Heart left ventricle (tissue), 16 donors: Measurements from ENCODE around the gene IER5. TPM values are rescaled to one million over a fixed set of nuclear protein-coding genes. Genes with fewer than 3 reads are reported as not detected.

Experiments
- ATAC-seq, 4 donors: fragments of 200-7000 bp; cut with Tn5 transposase; one replicate each; pipeline ENCODE4 v1.9.1; 2020 to 2022; ENCODE audit warnings: moderate library complexity in 4 of 4, mild to moderate bottlenecking in 3 of 4, moderate number of reproducible peaks in 1 of 4
- DNase-seq, 5 donors: peaks; one replicate each; pipeline ENCODE4 v3.0.0-alpha.2; 2020
- H3K27ac ChIP-seq, 12 donors: fragments of 200-600 bp; sonication (generic) in 4 of 12; one replicate each; pipeline versions ENCODE4 v1.5.0 to v1.8.0; 2016 to 2022; ENCODE audit warnings: mild to moderate bottlenecking in 2 of 12
- H3K27me3 ChIP-seq, 9 donors: fragments of 200-600 bp; sonication (generic) in 2 of 9; one replicate each; pipeline versions ENCODE4 v1.5.1 to v1.8.0; 2016 to 2022; ENCODE audit warnings: mild to moderate bottlenecking in 3 of 9
- H3K36me3 ChIP-seq, 9 donors: fragments of 200-600 bp; sonication (generic) in 2 of 9; one replicate each; pipeline versions ENCODE4 v1.5.0 to v1.8.0; 2018 to 2022; ENCODE audit warnings: mild to moderate bottlenecking in 2 of 9
- H3K4me1 ChIP-seq, 12 donors: fragments of 200-600 bp; sonication (generic) in 4 of 12; one replicate each; pipeline versions ENCODE4 v1.5.0 to v1.8.0; 2016 to 2022; ENCODE audit warnings: mild to moderate bottlenecking in 3 of 12
- H3K4me3 ChIP-seq, 12 donors: fragments of 200-600 bp; sonication (generic) in 4 of 12; one replicate each; pipeline versions ENCODE4 v1.5.0 to v1.8.0; 2017 to 2022; ENCODE audit warnings: mild to moderate bottlenecking in 9 of 12, moderate library complexity in 4 of 12
- H3K9me3 ChIP-seq, 12 donors: fragments of 200-600 bp; sonication (generic) in 4 of 12; one replicate each; pipeline versions ENCODE4 v1.5.0 to v1.8.0; 2016 to 2022; ENCODE audit warnings: mild to moderate bottlenecking in 1 of 12
- POLR2A ChIP-seq, 2 donors: fragments of 450-650 bp; IDR thresholded peaks; one replicate each; pipeline ENCODE4 v1.6.1; 2017; ENCODE audit warnings: antibody characterized with exemption in 2 of 2, mild to moderate bottlenecking in 2 of 2, moderate library complexity in 2 of 2
- WGBS, 4 donors: extraction: QIAGEN DNeasy Blood & Tissue Kit in 2 of 4; methylation state at CpG; one replicate each; pipeline versions ENCODE4 v1.1.5 to v1.1.7; 2013 to 2018; 5-methylcytosine and 5-hydroxymethylcytosine counted together
- intact Hi-C, 10 donors: fragments of 100-400 bp; cut with DNase I; formaldehyde crosslinking; loops; one replicate each; pipeline versions ENCODE4 v1.11.1 to v1.14.2; 2022
- polyA plus RNA-seq, 2 donors: library from polyadenylated mRNA; stranded (reverse); fragments of 200-250 nt; gene quantifications; one replicate each; pipeline ENCODE4 v1.2.3, GENCODE V29; 2013
- total RNA-seq, 9 donors: library from RNA; depleted of rRNA in 2 of 9; stranded (reverse); fragments of >200 nt in 2 of 9; fragmentation: NEBNext Ultra II Directional in 3 of 9; extraction: Animal tissue kit (Norgen Biotek cat#: 25700) in 3 of 9; gene quantifications; one replicate each; pipeline versions ENCODE4 v1.1.0 to v1.2.4, GENCODE V29; 2016 to 2023
- TF ChIP-seq, protein P1 (sequence below), 12 donors: fragments of 200-600 bp; sonication (generic) in 4 of 12; IDR thresholded peaks; one replicate each; pipeline versions ENCODE4 v1.5.0 to v1.8.0; 2018 to 2022; ENCODE audit warnings: antibody characterized with exemption in 12 of 12, mild to moderate bottlenecking in 5 of 12
- donor health status: ischemic (EF 13 %, LVEDD 7.1; RV severe dilation, severe dysfunction).
- donor health status: healthy with polysubstance abuse.
- donor health status: DM: no; HTN: yes; CAD: no.
- donor health status: DM: no; HTN: no; CAD: no.
- donor health status: ischemic (EF 25% LVEDD 6.9; RV normal size, moderate dysfunction).
- donor health status: ischemic (EF 25% LVEDD 5.7; RV mildly dilated, moderate dysfunction).
- donor health status: healthy.
- donor health status: DM: yes; HTN: yes; CAD: no.
- donor health status: ischemic (EF 35%, LVEDD 5.7; RV mildly dilated, moderate dysfunction).
- donor health status: nonischemic (EF 11% LVEDD 7.7; RV severe dilation, severe dysfunction).
- donor health status: DM: yes; HTN: yes; CAD: no.
- donor health status: PGD.
- donor health status: ischemic (EF 29% LVEDD 5.4; RV normal size, mild dysfunction).
- donor health status: nonischemic (EF 23%, LVEDD 6.1; RV moderate dilation, normal function).

The IER5 gene
- total and polyA plus RNA-seq, 11 donors = 12.8 to 23.4 (median 18.5) TPM

DNA sequence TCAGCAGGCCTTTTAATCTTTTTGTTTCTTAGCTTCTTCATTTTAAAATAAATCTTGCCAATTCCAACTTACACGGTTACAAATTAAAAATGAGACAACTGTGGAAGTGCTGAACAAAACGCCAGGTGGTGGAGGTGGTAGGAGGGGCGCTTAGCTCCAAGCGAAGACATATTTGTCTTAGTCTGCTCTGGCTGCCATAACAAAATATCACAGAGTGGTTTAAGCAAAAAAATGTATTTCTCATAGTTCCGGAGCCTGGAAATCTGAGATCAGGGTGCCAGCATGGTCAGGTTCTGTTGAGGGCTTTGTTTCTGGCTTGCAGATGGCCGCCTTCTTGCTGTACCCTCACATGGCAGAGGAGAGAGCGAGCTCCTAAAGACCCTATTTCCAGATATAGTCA, 14.9 kb downstream of the IER5 start:
- intact Hi-C loops = loop anchor here in 1 of 10 donors (5.0 kb wide), 1 partner anchor 601 kb away; the partner anchor contains the start of gene ACBD6
- H3K27ac ChIP-seq = no peak overlapping the region
- no peaks in the 10 kb centered on the region for H3K27me3 ChIP-seq
- peaks cover 3 to 88% (median 45%) of the 10 kb centered on the region in 12 donors for H3K4me1 ChIP-seq
- DNase-seq = no peak
- 93 to 99% (median 97%) methylated on average over 7 of the region's 7 CpGs for WGBS, 4 donors
- ATAC-seq = no peak
- H3K9me3 ChIP-seq = no peaks in the 10 kb centered on the region
- TF ChIP-seq, protein P1, sequence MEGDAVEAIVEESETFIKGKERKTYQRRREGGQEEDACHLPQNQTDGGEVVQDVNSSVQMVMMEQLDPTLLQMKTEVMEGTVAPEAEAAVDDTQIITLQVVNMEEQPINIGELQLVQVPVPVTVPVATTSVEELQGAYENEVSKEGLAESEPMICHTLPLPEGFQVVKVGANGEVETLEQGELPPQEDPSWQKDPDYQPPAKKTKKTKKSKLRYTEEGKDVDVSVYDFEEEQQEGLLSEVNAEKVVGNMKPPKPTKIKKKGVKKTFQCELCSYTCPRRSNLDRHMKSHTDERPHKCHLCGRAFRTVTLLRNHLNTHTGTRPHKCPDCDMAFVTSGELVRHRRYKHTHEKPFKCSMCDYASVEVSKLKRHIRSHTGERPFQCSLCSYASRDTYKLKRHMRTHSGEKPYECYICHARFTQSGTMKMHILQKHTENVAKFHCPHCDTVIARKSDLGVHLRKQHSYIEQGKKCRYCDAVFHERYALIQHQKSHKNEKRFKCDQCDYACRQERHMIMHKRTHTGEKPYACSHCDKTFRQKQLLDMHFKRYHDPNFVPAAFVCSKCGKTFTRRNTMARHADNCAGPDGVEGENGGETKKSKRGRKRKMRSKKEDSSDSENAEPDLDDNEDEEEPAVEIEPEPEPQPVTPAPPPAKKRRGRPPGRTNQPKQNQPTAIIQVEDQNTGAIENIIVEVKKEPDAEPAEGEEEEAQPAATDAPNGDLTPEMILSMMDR (IDR thresholded peaks at IDR 0.05) = no peak
- no peak for TF ChIP-seq POLR2A (IDR thresholded peaks at IDR 0.05)
- H3K36me3 ChIP-seq = no peaks in the 10 kb centered on the region
- no peak overlapping the region for H3K4me3 ChIP-seq

DNA sequence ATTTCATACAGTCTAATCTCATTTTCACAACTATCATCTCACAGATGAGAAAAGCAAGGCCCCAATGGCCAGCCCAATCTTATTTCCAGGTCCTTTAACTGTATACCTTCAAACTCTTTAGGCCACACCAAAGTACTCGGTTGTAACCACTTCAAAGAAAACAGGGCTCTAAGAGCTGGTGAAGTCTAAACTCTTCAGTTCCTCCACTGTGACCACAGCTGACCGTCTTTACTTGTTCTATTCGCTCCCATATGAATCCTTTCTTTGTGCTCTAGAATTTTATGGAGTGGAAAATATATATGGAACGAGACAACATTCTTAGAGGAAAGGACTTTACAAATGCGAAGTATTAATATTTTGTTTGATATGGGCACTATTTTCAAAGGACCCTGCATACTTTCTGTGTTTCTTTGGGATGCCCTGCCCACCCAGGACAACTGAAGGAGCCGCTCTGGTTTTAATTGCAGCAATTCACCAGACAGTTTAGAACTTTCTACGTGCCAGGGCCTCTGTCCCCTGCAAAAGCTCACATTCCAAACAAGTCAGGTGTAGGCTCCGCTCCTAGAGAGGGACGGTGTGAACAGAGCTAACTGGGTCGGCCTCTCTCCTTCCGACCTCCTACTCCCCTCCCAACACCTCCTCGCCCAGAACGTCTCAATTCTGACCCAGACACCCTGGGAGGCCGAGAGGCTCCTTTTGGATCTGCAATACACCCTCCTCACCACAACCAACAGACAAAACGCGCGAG, 15.7 kb downstream of the IER5 start:
- peak; percentile 1 to 28 (median 13) for ATAC-seq
- Histone ChIP-seq H3K4me3 (peak overlapping the region; percentile 48 to 89 (median 71)), H3K9me3 (no peaks in the 10 kb centered on the region), H3K4me1 (peaks cover under 1 to 84% (median 39%) of the 10 kb centered on the region in 12 donors), H3K27ac (peak overlapping the region; percentile 68 to 95 (median 90)), H3K36me3 (no peaks in the 10 kb centered on the region), H3K27me3 (no peaks in the 10 kb centered on the region)
- TF ChIP-seq POLR2A (IDR thresholded peaks at IDR 0.05) = no peak
- TF ChIP-seq, protein P1 (IDR thresholded peaks at IDR 0.05) = no peak
- intact Hi-C loops = loop anchor here in 3 of 10 donors (2.0 to 5.0 kb wide), 2 partner anchors 13 to 602 kb away; partner anchors contain the start of gene ACBD6 (in 1 of the 3)
- 26 to 33% (median 30%) methylated on average over 17 of the region's 17 CpGs for WGBS, 4 donors
- no peak for DNase-seq

DNA sequence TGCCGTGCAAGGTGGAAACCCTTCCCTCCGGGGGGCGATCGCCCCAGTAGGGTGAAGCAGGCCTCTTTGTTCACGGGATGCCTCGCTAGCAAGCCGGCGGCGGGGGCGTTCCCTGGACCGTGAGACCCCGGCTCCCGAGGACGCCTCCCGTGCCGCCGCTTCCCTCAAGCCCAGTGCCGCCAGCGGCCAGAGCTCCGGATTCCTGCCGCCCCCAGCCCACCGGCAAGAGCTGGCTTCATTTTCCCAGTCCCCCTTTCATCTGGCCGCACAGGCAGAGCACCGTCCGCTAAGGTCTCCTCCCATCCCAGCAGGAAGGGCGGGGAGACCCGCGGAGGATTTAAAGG, 16.3 kb downstream of the IER5 start:
- Histone ChIP-seq H3K27me3 (no peaks in the 10 kb centered on the region), H3K36me3 (no peaks in the 10 kb centered on the region), H3K9me3 (no peaks in the 10 kb centered on the region), H3K4me1 (peaks cover 0 to 79% (median 34%) of the 10 kb centered on the region in 12 donors), H3K27ac (peak overlapping the region; percentile 68 to 95 (median 90)), H3K4me3 (peak overlapping the region; percentile 48 to 89 (median 71))
- ATAC-seq (peak in 2 of 4 donors; percentile 5 to 12), DNase-seq (peak in 2 of 5 donors; percentile 59 to 74)
- intact Hi-C loops = loop anchor here in 4 of 10 donors (2.0 to 5.0 kb wide), 3 partner anchors 14 to 602 kb away; partner anchors contain the start of gene ACBD6 (in 1 of the 4)
- 0 to 1% (median 0%) methylated on average over 2 to 28 of the region's 28 CpGs for WGBS, 4 donors
- TF ChIP-seq, protein P1 (IDR thresholded peaks at IDR 0.05) = peak in 5 of 12 donors; percentile 5 to 30 (median 20)
- no peak for TF ChIP-seq POLR2A (IDR thresholded peaks at IDR 0.05)
